Erythroblast (primary cell): ENCODE data around the gene NBEA.

Experiments
- GATA1 ChIP-seq: IDR thresholded peaks from 2 replicates; pipeline ENCODE4 v1.6.1; 2011; ENCODE audit warnings: low read depth, mild to moderate bottlenecking, control low read depth, low read length, moderate library complexity
- POLR2A ChIP-seq: IDR thresholded peaks from 2 replicates; pipeline ENCODE4 v1.6.1; 2011; ENCODE audit warnings: mild to moderate bottlenecking, low read length

DNA sequence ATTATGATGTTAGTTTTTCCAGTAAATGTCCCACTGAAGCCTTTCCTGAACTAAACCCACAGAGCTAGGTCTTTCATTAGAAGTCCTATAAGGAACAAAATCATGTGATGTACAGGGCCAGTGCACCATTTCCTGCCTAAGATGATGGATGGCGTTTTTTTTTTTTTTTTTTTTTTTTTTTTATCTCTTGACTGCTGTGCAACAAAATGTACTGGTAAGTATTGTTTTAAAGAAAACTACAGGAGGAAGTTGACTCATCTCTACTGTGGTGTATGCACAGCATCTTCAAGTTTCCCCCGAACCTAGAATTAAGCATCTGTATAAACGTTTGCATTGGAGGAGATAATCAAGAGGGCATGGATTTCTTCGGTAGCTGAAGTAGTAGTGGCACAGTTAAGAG is 197.5 kb downstream of the NBEA start:
- no peak for TF ChIP-seq POLR2A
- no peak for TF ChIP-seq GATA1
